IMR-90 (cell line): ENCODE results near the gene YWHAG. TPM values are rescaled to one million over a fixed set of nuclear protein-coding genes. Genes with fewer than 3 reads are reported as not detected.
A peak's percentile ranks its signal among the peaks of the same experiment; 100 is the strongest.

Source experiments
- ATAC-seq: fragments of 200-7000 bp; cut with Tn5 transposase; 2 replicates; pipeline ENCODE4 v1.9.1; 2020; ENCODE audit warnings: low read depth, mild to moderate bottlenecking, moderate library complexity
- BruUV-seq: library from RNA; stranded (reverse); fragments of 400-500 nt; replicated peaks from 2 replicates; lab custom pipeline; 2021; lab: Mats Ljungman, UMichigan
- CTCF ChIA-PET: fragments of 300-600 bp; formaldehyde crosslinking; extraction: SDS; loops from one replicate; lab custom pipeline; 2021; ENCODE audit warnings: antibody characterized with exemption; lab: Yijun Ruan, JAX
- POLR2A ChIA-PET: fragments of 300-600 bp; sonication (Branson Sonifier 250); formaldehyde crosslinking; loops from one replicate; lab custom pipeline; 2022; ENCODE audit warnings: antibody characterized with exemption; ENCODE audit not compliant: unreplicated experiment; lab: Charles Lee
- DNase-seq: peaks from one replicate; pipeline ENCODE4 v3.0.0; 2013
- H2AFZ ChIP-seq: replicated peaks from 2 replicates; pipeline ENCODE3; 2013; ENCODE audit warnings: low read length, mild to moderate bottlenecking; ENCODE audit not compliant: poor library complexity
- H2AK5ac ChIP-seq: 2 replicates; pipeline ENCODE4 v1.6.1; 2013; ENCODE audit warnings: low read depth, low read length, inconsistent platforms
- H2AK9ac ChIP-seq: replicated peaks from 2 replicates; pipeline ENCODE3; 2013; ENCODE audit warnings: mild to moderate bottlenecking, low read depth, low read length, moderate library complexity; ENCODE audit not compliant: poor library complexity
- H2BK120ac ChIP-seq: 2 replicates; pipeline ENCODE4 v1.6.1; 2013; ENCODE audit warnings: low read depth, low read length, inconsistent platforms
- H2BK15ac ChIP-seq: 3 replicates; pipeline ENCODE4 v1.6.1; 2013; ENCODE audit warnings: low read depth, low read length, inconsistent platforms
- H2BK20ac ChIP-seq: 2 replicates; pipeline ENCODE4 v1.6.1; 2013; ENCODE audit warnings: low read depth, mild to moderate bottlenecking, inconsistent platforms, low read length, moderate library complexity
- H2BK5ac ChIP-seq: 2 replicates; pipeline ENCODE4 v1.6.1; 2013; ENCODE audit warnings: mild to moderate bottlenecking, low read depth, low read length, inconsistent platforms; ENCODE audit not compliant: poor library complexity, severe bottlenecking
- H3K14ac ChIP-seq: replicated peaks from 2 replicates; pipeline ENCODE4 v1.6.1; 2013; ENCODE audit warnings: low read depth, low read length, inconsistent platforms
- H3K18ac ChIP-seq: 2 replicates; pipeline ENCODE4 v1.6.1; 2013; ENCODE audit warnings: low read depth, low read length, control low read depth
- H3K23ac ChIP-seq: 2 replicates; pipeline ENCODE4 v1.6.1; 2013; ENCODE audit warnings: low read depth, low read length, inconsistent platforms
- H3K27ac ChIP-seq: 2 replicates; pipeline ENCODE4 v1.5.1; 2013; ENCODE audit warnings: mild to moderate bottlenecking, control low read depth, low read length; ENCODE audit not compliant: insufficient read depth
- H3K27me3 ChIP-seq: 2 replicates; pipeline ENCODE4 v1.6.1; 2013; ENCODE audit warnings: low read length; ENCODE audit not compliant: control insufficient read depth, insufficient read depth
- H3K36me3 ChIP-seq: 2 replicates; pipeline ENCODE4 v1.6.1; 2013; ENCODE audit warnings: low read length, mixed read lengths; ENCODE audit not compliant: control insufficient read depth, insufficient read depth
- H3K4ac ChIP-seq: 2 replicates; pipeline ENCODE4 v1.6.1; 2013; ENCODE audit warnings: low read depth, low read length, inconsistent platforms
- H3K4me1 ChIP-seq: 2 replicates; pipeline ENCODE4 v1.6.1; 2013; ENCODE audit warnings: low read length, mixed read lengths; ENCODE audit not compliant: control insufficient read depth, insufficient read depth
- H3K4me2 ChIP-seq: 2 replicates; pipeline ENCODE4 v1.6.1; 2013; ENCODE audit warnings: low read depth, mild to moderate bottlenecking, control low read depth, low read length, moderate library complexity
- H3K4me3 ChIP-seq: 2 replicates; pipeline ENCODE4 v1.5.1; 2013; ENCODE audit warnings: low read depth, mild to moderate bottlenecking, control low read depth, low read length, moderate library complexity; ENCODE audit not compliant: insufficient read depth
- H3K56ac ChIP-seq: 2 replicates; pipeline ENCODE4 v1.6.1; 2013; ENCODE audit warnings: low read length, inconsistent platforms; ENCODE audit not compliant: insufficient read depth; ENCODE audit errors: extremely low read depth
- H3K79me1 ChIP-seq, 2 experiments: 2 replicates each; pipeline ENCODE4 v1.6.1; 2013; ENCODE audit warnings: low read length in 2 of 2, inconsistent platforms in 1 of 2, low read depth in 1 of 2
- H3K9ac ChIP-seq: 2 replicates; pipeline ENCODE4 v1.6.1; 2013; ENCODE audit warnings: low read depth, low read length, control low read depth
- H3K9me1 ChIP-seq: 2 replicates; pipeline ENCODE4 v1.6.1; 2013; ENCODE audit warnings: low read length, inconsistent platforms; ENCODE audit not compliant: insufficient read depth
- H3K9me3 ChIP-seq: 2 replicates; pipeline ENCODE4 v1.6.1; 2013; ENCODE audit warnings: low read length; ENCODE audit not compliant: control insufficient read depth, insufficient read depth
- H4K20me1 ChIP-seq: 2 replicates; pipeline ENCODE4 v1.6.1; 2013; ENCODE audit warnings: low read length, inconsistent platforms; ENCODE audit not compliant: insufficient read depth
- H4K5ac ChIP-seq: 2 replicates; pipeline ENCODE4 v1.6.1; 2013; ENCODE audit warnings: mild to moderate bottlenecking, low read depth, low read length, control low read depth
- H4K8ac ChIP-seq, 2 experiments: 2 replicates each; pipeline ENCODE4 v1.6.1; 2013; ENCODE audit warnings: low read depth in 2 of 2, low read length in 2 of 2, control low read depth in 1 of 2, inconsistent platforms in 1 of 2
- H4K91ac ChIP-seq: 2 replicates; pipeline ENCODE4 v1.6.1; 2013; ENCODE audit warnings: low read depth, low read length, inconsistent platforms; ENCODE audit not compliant: insufficient read depth
- BHLHE40 ChIP-seq: fragments of 150-350 bp; IDR thresholded peaks from 2 replicates; pipeline ENCODE4 v1.6.1; 2016; ENCODE audit warnings: mild to moderate bottlenecking, low read depth, low read length
- CEBPB ChIP-seq: IDR thresholded peaks from 2 replicates; pipeline ENCODE4 v1.6.1; 2012; ENCODE audit warnings: low read depth, low read length, improper control_type of control experiment
- ELK1 ChIP-seq: fragments of 150-350 bp; IDR thresholded peaks from 2 replicates; pipeline ENCODE4 v1.6.1; 2016; ENCODE audit warnings: low read depth, mild to moderate bottlenecking, low read length, moderate library complexity, borderline replicate concordance
- FOS ChIP-seq: fragments of 150-350 bp; IDR thresholded peaks from 2 replicates; pipeline ENCODE4 v1.6.1; 2016; ENCODE audit warnings: low read depth, low read length
- MAZ ChIP-seq: IDR thresholded peaks from 2 replicates; pipeline ENCODE4 v1.6.1; 2012; ENCODE audit warnings: low read depth, mild to moderate bottlenecking, low read length, improper control_type of control experiment, moderate library complexity, borderline replicate concordance
- POLR2A ChIP-seq: IDR thresholded peaks from 2 replicates; pipeline ENCODE4 v1.6.1; 2012; ENCODE audit warnings: mild to moderate bottlenecking, low read depth, low read length
- RAD21 ChIP-seq: IDR thresholded peaks from 2 replicates; pipeline ENCODE4 v1.6.1; 2012; ENCODE audit warnings: low read length, improper control_type of control experiment
- RCOR1 ChIP-seq: IDR thresholded peaks from 2 replicates; pipeline ENCODE4 v1.6.1; 2012; ENCODE audit warnings: mild to moderate bottlenecking, low read length, improper control_type of control experiment; ENCODE audit not compliant: insufficient replicate concordance
- RFX5 ChIP-seq: IDR thresholded peaks from 2 replicates; pipeline ENCODE4 v1.8.0; 2012; ENCODE audit warnings: low read depth, mild to moderate bottlenecking, low read length, moderate library complexity
- SMC3 ChIP-seq: fragments of 150-350 bp; IDR thresholded peaks from 2 replicates; pipeline ENCODE4 v1.6.1; 2016; ENCODE audit warnings: low read depth, mild to moderate bottlenecking, antibody characterized with exemption, low read length, moderate library complexity
- USF2 ChIP-seq: fragments of 150-350 bp; IDR thresholded peaks from 2 replicates; pipeline ENCODE4 v1.6.1; 2017; ENCODE audit warnings: mild to moderate bottlenecking, antibody characterized with exemption, low read length, low read depth
- WGBS, 2 experiments: methylation state at CpG; one replicate each; pipeline versions ENCODE4 v1.1.5 to v1.1.7; 2013; ENCODE audit warnings: missing lambda C conversion rate in 2 of 2; ENCODE audit not compliant: insufficient read length in 1 of 2; ENCODE audit errors: extremely low coverage in 2 of 2; 5-methylcytosine and 5-hydroxymethylcytosine counted together
- dilution Hi-C: fragments of 300-500 bp; cut with HindIII; formaldehyde crosslinking; loops from one replicate; pipeline ENCODE4 v1.14.3; 2018; ENCODE audit warnings: low sequenced_read_pairs; ENCODE audit not compliant: unreplicated experiment
- in situ Hi-C: fragments of 300-500 bp; cut with MboI; formaldehyde crosslinking; loops from 3 replicates; pipeline ENCODE4 v1.14.3; 2019; ENCODE audit warnings: low sequenced_read_pairs, inconsistent platforms, mixed read lengths
- intact Hi-C: fragments of 100-400 bp; cut with micrococcal nuclease; formaldehyde crosslinking; loops from 2 replicates; pipeline ENCODE4 v1.10.0; 2022
- polyA plus RNA-seq, 3 experiments: library from polyadenylated mRNA; depleted of rRNA; stranded (reverse); fragments of >200 nt; gene quantifications; 2 replicates each; pipeline ENCODE4 v1.2.3, GENCODE V29; 2012; ENCODE audit warnings: low replicate concordance in 1 of 3
- total RNA-seq: library from RNA; depleted of rRNA; stranded (reverse); fragments of >200 nt; gene quantifications from 2 replicates; pipeline ENCODE4 v1.2.3, GENCODE V29; 2012
- TF ChIP-seq, protein P1 (sequence below): conservative IDR thresholded peaks from 2 replicates; pipeline ENCODE4 v1.5.1; 2012; ENCODE audit warnings: mild to moderate bottlenecking, low read depth, low read length, improper control_type of control experiment

YWHAG gene
- total and polyA plus RNA-seq, 2 of the 4 experiments (the other 2 are of a cell fraction) = 40.1 to 64.9 TPM

DNA sequence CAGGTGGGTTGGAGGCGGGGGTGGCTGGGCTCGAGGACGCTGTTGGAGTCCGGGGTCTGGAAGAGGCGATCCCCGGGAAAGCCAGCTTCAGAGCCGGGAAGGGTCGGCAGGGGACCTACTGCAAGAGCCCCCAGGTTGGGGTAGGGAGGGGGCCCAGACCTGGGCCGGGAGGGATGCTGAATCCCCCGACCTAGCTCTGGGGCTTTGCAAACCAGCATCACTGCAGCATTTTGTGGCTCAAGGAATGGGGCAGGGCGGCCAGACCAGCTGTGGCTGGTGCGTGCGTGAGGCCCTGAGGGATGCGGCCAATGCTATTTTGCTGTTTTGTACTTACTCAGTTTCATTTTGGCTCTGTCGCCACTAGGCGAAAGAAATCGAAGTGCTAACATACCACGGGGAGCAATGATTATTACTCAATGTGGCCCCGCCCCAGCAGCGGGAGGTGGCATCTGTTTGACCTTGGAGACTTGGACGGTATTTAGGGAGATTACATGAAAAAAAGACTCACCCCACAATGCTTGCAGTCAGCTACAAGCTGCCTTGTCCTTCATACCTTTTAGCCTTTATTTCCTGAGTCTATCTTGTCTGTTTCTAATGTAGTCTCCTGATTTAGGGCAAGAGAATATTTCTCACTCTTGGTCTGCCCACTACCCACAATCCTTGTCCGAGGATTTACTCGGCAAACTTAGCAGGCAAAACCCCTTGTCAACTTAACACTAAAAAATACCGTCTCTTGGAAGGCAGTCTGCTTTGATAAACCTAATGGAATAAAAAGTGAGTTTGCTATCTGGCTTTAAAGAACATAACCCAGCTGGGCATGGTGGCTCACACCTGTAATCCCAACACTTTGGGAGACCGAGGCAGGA, 40.1 kb downstream of the YWHAG start:
- intact Hi-C loops = loop anchor here (5.0 kb wide), 1 partner anchor 39 kb away; the partner anchor contains the start of gene YWHAG
- dilution Hi-C loops = no loop called here
- peak; percentile 92 for TF ChIP-seq CEBPB
- no peak for TF ChIP-seq ELK1
- peak; percentile 70; the same call in 1 of the 2 replicates for TF ChIP-seq MAZ
- TF ChIP-seq RAD21 = peak; percentile 30
- TF ChIP-seq SMC3 = peak; percentile 23
- TF ChIP-seq RCOR1 = no peak
- TF ChIP-seq FOS = no peak
- no peak; the same call in 1 of the 2 replicates for TF ChIP-seq RFX5
- TF ChIP-seq, protein P1, sequence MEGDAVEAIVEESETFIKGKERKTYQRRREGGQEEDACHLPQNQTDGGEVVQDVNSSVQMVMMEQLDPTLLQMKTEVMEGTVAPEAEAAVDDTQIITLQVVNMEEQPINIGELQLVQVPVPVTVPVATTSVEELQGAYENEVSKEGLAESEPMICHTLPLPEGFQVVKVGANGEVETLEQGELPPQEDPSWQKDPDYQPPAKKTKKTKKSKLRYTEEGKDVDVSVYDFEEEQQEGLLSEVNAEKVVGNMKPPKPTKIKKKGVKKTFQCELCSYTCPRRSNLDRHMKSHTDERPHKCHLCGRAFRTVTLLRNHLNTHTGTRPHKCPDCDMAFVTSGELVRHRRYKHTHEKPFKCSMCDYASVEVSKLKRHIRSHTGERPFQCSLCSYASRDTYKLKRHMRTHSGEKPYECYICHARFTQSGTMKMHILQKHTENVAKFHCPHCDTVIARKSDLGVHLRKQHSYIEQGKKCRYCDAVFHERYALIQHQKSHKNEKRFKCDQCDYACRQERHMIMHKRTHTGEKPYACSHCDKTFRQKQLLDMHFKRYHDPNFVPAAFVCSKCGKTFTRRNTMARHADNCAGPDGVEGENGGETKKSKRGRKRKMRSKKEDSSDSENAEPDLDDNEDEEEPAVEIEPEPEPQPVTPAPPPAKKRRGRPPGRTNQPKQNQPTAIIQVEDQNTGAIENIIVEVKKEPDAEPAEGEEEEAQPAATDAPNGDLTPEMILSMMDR = peak; percentile 42
- 0 out of 2 replicates have a peak, but pooled peaks have one; percentile 4 for TF ChIP-seq BHLHE40
- no peak; the same call in 1 of the 2 replicates for TF ChIP-seq POLR2A
- 0 out of 2 replicates have a peak, but pooled peaks have one; percentile 31 for TF ChIP-seq USF2

More for the DNA sequence above, 40.1 kb downstream of the YWHAG start:
- peaks cover 23% of the 10 kb centered on the region for H4K20me1 ChIP-seq
- H3K56ac ChIP-seq = peak overlapping the region; percentile 50; the same call in 1 of the 2 replicates
- 14% methylated on average over 7 of the region's 25 CpGs; no CpG with 5 or more reads in 1 of the 2 experiments for WGBS, 2 experiments
- ChIA-PET CTCF (interaction anchor here (0.5 to 1.0 kb wide), 2 partner anchors 140 to 249 kb away, joined by 3 to 5 read pairs; no protein-coding TSS in a partner anchor), POLR2A (interaction anchor here (0.6 kb wide), 1 partner anchor 46 kb away, joined by 10 read pairs; no protein-coding TSS in a partner anchor)
- peak overlapping the region; percentile 9 to 57; a peak in 3 of 4 replicates for H4K8ac ChIP-seq
- DNase-seq = peak; percentile 89
- no TSS peak for BruUV-seq
- peak overlapping the region; percentile 36 for H4K5ac ChIP-seq
- H3K14ac ChIP-seq = peak overlapping the region; percentile 84
- peak overlapping the region; percentile 74 for H3K23ac ChIP-seq
- H3K4me2 ChIP-seq = peak overlapping the region; percentile 56
- H3K79me1 ChIP-seq = peaks cover 18 to 51% of the 10 kb centered on the region in 2 experiments
- 0 out of 3 replicates have a peak overlapping the region, but pooled peaks have one; percentile 4 for H2BK15ac ChIP-seq
- peaks cover 5% of the 10 kb centered on the region; the same call in 1 of the 2 replicates for H3K36me3 ChIP-seq
- H2AFZ ChIP-seq = peak overlapping the region; percentile 91
- H3K27ac ChIP-seq = peak overlapping the region; percentile 87
- ATAC-seq = peak; percentile 53
- H2AK5ac ChIP-seq = peak overlapping the region; percentile 78
- peak overlapping the region; percentile 83 for H2BK5ac ChIP-seq
- H3K18ac ChIP-seq = peak overlapping the region; percentile 48
- H3K4me1 ChIP-seq = peaks cover 13% of the 10 kb centered on the region
- H3K4me3 ChIP-seq = peak overlapping the region; percentile 62
- peak overlapping the region; percentile 69 for H3K9ac ChIP-seq
- H4K91ac ChIP-seq = peak overlapping the region; percentile 58
- peak overlapping the region; percentile 98 for H2AK9ac ChIP-seq
- no peak overlapping the region for H2BK20ac ChIP-seq
- H2BK120ac ChIP-seq = peak overlapping the region; percentile 33; the same call in 1 of the 2 replicates
- H3K9me1 ChIP-seq = peaks cover 14% of the 10 kb centered on the region
- no peaks in the 10 kb centered on the region for H3K27me3 ChIP-seq
- no peaks in the 10 kb centered on the region for H3K9me3 ChIP-seq
- peak overlapping the region; percentile 84 for H3K4ac ChIP-seq
- in situ Hi-C loops = no loop called here
